Activated naive CD8-positive, alpha-beta T cell treated with anti-CD3 and anti-CD28 coated beads, Interleukin-2, amount 50 U/mL, for 24 hours (primary cell): Measurements from ENCODE around the gene ATP8A2.

Experiments used
- ATAC-seq: fragments of 150-1000 bp; cut with Tn5 transposase; one replicate; pipeline ENCODE4 v1.10.0; 2021
- DNase-seq: peaks from one replicate; pipeline ENCODE4 v3.0.0; 2021
- H3K27ac Mint-ChIP-seq: one replicate; pipeline ENCODE4 v1.8.0; 2021; ENCODE audit warnings: mild to moderate bottlenecking, mixed read lengths
- H3K27me3 Mint-ChIP-seq: one replicate; pipeline ENCODE4 v1.8.0; 2021; ENCODE audit warnings: mixed read lengths
- H3K36me3 Mint-ChIP-seq: one replicate; pipeline ENCODE4 v1.8.0; 2021; ENCODE audit warnings: low read depth, mixed read lengths
- H3K4me1 Mint-ChIP-seq: one replicate; pipeline ENCODE4 v1.8.0; 2021; ENCODE audit warnings: mixed read lengths
- H3K4me3 Mint-ChIP-seq: one replicate; pipeline ENCODE4 v1.8.0; 2021; ENCODE audit warnings: mild to moderate bottlenecking, moderate library complexity, mixed read lengths
- H3K9me3 Mint-ChIP-seq: one replicate; pipeline ENCODE4 v1.8.0; 2021; ENCODE audit warnings: mixed read lengths

ATP8A2 gene

DNA sequence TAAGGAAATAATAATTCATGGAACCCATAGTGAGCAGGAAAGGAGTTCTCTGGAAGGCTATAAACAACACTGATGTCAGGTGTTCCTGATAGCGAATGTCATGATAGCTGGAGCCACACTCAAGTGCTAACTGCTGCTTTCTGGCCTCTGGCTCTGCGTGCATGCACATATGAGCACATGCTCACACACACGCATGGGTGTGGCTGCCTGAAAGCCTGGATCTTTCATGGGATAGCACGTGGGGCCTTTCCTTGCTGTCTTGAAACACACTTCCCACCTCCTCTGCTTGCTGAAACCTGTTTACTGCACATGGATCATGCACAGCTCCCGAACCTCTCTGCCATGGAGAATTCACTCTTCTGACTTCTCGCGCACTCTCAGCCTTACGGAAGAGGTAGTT is 207.4 kb downstream of the ATP8A2 start:
- peaks cover 7% of the 10 kb centered on the region for H3K27me3 Mint-ChIP-seq
- ATAC-seq: no peak

DNA sequence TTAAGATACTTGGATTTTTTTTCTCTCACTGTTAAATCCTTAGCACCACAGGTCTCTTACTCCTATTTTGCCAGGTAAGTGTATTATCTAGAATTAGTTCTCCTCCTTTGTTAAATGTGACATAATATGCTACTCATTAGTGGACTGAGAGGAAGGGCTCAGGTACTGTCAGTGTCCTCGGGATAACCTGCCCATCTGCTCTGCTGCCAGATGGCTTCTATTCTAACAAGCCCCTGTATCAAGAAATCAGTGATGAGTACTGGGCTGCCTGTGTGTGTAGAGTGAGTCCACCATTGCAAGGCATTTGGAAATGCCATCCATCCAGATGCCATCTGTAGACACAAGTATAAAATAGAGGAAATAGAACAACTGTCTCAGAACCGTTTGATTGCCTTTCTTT is 209.6 kb downstream of the ATP8A2 start:
- H3K27ac Mint-ChIP-seq: no peak overlapping the region
- ATAC-seq: no peak

More for the DNA sequence above, 207.4 kb downstream of the ATP8A2 start:
- H3K9me3 Mint-ChIP-seq: no peaks in the 10 kb centered on the region
- no peaks in the 10 kb centered on the region for H3K36me3 Mint-ChIP-seq
- DNase-seq: no peak
- H3K4me3 Mint-ChIP-seq: no peak overlapping the region
- no peak overlapping the region for H3K27ac Mint-ChIP-seq
- no peaks in the 10 kb centered on the region for H3K4me1 Mint-ChIP-seq

GRCh38 chr13:25584087-25584486 is 212.3 kb downstream of the ATP8A2 start:
- Mint-ChIP-seq H3K9me3 (no peaks in the 10 kb centered on the region), H3K4me1 (no peaks in the 10 kb centered on the region), H3K4me3 (no peak overlapping the region)

More for the DNA sequence above, 209.6 kb downstream of the ATP8A2 start:
- DNase-seq: no peak
- H3K4me1 Mint-ChIP-seq: no peaks in the 10 kb centered on the region
- no peak overlapping the region for H3K4me3 Mint-ChIP-seq
- H3K9me3 Mint-ChIP-seq: no peaks in the 10 kb centered on the region
- peaks cover 4% of the 10 kb centered on the region for H3K27me3 Mint-ChIP-seq
- H3K36me3 Mint-ChIP-seq: no peaks in the 10 kb centered on the region

GRCh38 chr13:25585000-25585399 is 213.2 kb downstream of the ATP8A2 start:
- ATAC-seq: no peak
- Mint-ChIP-seq H3K9me3 (no peaks in the 10 kb centered on the region), H3K27me3 (peaks cover 6% of the 10 kb centered on the region), H3K4me3 (no peak overlapping the region), H3K36me3 (no peaks in the 10 kb centered on the region), H3K27ac (no peak overlapping the region), H3K4me1 (no peaks in the 10 kb centered on the region)
- no peak for DNase-seq

More at GRCh38 chr13:25584087-25584486, 212.3 kb downstream of the ATP8A2 start:
- ATAC-seq (no peak), DNase-seq (no peak)
- Mint-ChIP-seq H3K27ac (no peak overlapping the region), H3K36me3 (no peaks in the 10 kb centered on the region), H3K27me3 (peaks cover 4% of the 10 kb centered on the region)

DNA sequence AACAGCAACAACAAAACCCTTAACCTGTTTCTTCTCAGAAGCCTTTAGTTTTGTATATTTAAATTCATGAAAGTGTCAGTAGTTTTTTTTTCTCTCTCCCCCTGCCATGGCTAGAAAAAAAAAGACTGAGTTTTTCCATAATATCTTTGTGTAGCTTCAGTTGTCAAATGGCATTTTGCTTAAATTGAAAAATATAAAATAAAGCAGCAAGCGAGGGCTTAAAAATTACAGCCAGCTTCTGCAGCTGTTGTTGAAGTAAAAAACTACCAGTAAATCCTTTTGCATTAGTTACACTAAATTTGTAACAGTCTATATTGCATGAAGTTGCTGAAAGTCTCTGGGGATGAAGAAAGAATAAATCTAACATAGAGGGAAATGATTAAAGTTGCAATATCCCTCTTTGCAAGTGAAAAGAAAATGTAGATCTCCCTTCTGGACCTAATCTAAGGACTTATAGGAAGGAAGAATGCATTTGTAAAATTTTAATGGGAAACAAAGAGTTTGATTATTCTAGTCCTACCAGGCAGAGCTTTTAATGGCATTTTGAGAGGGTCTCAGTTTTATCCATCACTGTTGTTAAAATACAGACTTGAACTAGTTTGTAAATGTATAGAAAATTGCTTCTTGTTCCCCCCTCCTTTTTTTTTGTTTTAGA is 215.7 kb downstream of the ATP8A2 start:
- no peaks in the 10 kb centered on the region for H3K9me3 Mint-ChIP-seq
- no peaks in the 10 kb centered on the region for H3K4me1 Mint-ChIP-seq
- no peaks in the 10 kb centered on the region for H3K36me3 Mint-ChIP-seq
- no peak overlapping the region for H3K4me3 Mint-ChIP-seq
- no peak overlapping the region for H3K27ac Mint-ChIP-seq
- H3K27me3 Mint-ChIP-seq: peaks cover 6% of the 10 kb centered on the region
- DNase-seq: no peak
- no peak for ATAC-seq

DNA sequence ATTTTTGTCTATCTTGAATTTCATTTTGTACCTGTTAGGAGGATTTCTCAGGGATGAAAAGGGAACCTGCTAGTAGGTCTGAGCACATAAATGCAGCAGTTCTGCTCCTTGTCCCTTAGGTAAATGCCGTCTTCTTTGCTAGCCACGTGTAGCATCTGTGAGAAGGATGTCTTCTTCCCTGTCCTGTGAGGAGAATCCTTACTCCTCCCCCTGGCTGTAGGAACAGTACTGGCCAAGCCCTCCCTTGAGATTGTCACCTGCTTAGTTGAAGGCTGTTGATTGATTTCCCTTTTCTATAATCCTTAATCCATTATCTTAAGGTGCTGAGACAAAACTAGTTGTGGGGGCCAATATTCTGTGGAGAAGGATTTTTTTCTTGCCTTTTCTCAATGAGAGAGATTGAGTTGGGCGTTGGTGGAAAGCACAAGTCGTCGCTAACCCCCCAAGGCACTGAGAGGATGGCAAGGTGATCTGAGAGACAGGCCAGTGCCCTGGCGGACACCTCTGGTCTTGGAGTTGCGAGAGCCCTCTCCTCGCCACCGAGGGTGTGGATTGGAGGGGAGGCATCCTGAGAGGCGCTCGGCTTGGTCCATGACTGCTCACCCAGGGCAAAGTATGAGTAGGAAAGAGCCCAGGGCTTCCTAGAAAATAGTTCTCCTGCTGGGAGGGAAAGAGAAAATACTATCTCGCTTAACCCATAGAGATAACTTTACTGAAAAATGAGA is 216.7 kb downstream of the ATP8A2 start:
- no peak overlapping the region for H3K27ac Mint-ChIP-seq
- H3K27me3 Mint-ChIP-seq: peaks cover 6% of the 10 kb centered on the region
- no peaks in the 10 kb centered on the region for H3K4me1 Mint-ChIP-seq
- no peak overlapping the region for H3K4me3 Mint-ChIP-seq
- no peaks in the 10 kb centered on the region for H3K36me3 Mint-ChIP-seq
- ATAC-seq (no peak), DNase-seq (no peak)
- no peaks in the 10 kb centered on the region for H3K9me3 Mint-ChIP-seq

DNA sequence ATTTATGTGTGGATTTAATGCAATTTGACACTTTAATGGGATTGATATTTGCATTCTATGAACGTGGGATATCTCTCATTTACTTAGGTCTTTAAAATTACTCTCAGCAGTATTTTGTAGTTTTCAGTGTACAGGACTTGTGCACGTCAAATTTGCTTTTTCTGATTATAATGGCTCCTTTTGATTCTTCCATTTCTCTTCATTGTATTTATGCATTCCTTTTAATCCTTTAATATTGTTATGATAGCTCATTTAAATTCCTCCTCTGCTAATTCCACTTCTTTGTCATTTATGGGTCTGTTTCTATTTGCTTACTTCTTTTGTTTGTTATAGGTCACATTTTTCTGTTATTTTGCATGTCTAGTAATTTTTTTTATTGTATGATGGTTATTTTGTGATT is 226.6 kb downstream of the ATP8A2 start:
- Mint-ChIP-seq H3K4me1 (no peaks in the 10 kb centered on the region), H3K27me3 (peaks cover 25% of the 10 kb centered on the region), H3K4me3 (no peak overlapping the region), H3K27ac (no peak overlapping the region), H3K36me3 (no peaks in the 10 kb centered on the region), H3K9me3 (no peaks in the 10 kb centered on the region)
- no peak for ATAC-seq
- DNase-seq: no peak

- Mint-ChIP-seq H3K4me1 (no peaks in the 10 kb centered on the region), H3K4me3 (no peak overlapping the region), H3K27me3 (peaks cover 34% of the 10 kb centered on the region), H3K27ac (no peak overlapping the region), H3K36me3 (no peaks in the 10 kb centered on the region), H3K9me3 (no peaks in the 10 kb centered on the region)
- no peak for ATAC-seq
- no peak for DNase-seq
Measured at GRCh38 chr13:25602176-25602575, 230.4 kb downstream of the ATP8A2 start.

- Mint-ChIP-seq H3K27ac (no peak overlapping the region), H3K4me3 (no peak overlapping the region), H3K27me3 (peaks cover 26% of the 10 kb centered on the region), H3K36me3 (no peaks in the 10 kb centered on the region), H3K4me1 (no peaks in the 10 kb centered on the region), H3K9me3 (no peaks in the 10 kb centered on the region)
- DNase-seq: no peak
- ATAC-seq: no peak
Measured at GRCh38 chr13:25604106-25604505, 232.3 kb downstream of the ATP8A2 start.

DNA sequence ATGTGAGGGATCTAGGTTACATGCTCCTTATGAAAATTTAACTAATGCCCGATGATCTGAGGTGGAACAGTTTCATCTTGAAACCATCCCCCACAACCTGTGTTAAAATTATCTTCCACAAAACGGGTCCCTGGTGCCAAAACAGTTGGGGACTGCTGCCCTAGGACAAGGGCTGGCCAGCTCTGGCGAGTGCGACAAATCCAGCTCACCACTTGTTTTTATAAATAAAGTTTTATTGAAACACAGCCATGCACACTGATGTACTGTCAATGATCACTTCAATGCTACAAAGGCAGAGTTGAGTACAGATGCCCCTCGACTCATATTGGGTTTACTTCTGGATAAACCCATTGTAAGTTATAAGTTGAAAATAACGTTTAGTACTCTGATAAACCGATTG is 235.3 kb downstream of the ATP8A2 start:
- Mint-ChIP-seq H3K36me3 (no peaks in the 10 kb centered on the region), H3K4me3 (no peak overlapping the region), H3K9me3 (peaks cover 21% of the 10 kb centered on the region), H3K27ac (no peak overlapping the region), H3K4me1 (no peaks in the 10 kb centered on the region), H3K27me3 (peaks cover 23% of the 10 kb centered on the region)
- DNase-seq: no peak
- ATAC-seq: no peak

DNA sequence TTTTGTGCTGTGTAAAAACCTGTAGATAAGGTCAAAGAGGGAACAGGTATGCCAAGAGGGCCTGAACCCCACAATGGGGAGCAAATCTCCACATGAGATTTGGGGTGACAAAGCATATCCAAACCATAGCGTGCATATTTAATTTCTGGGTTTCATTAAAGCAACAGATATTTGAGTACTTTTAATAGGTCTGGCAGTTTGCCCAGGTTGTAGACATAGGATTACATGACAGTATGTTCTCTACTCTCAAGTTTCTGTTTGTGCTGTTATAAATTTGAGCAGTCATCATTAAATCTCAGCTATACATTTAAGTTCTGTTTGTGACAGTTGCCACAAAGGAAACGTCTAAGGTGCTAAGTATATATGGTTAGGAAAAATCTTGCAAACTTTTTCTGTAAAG is 236.4 kb downstream of the ATP8A2 start:
- Mint-ChIP-seq H3K27ac (no peak overlapping the region), H3K4me3 (no peak overlapping the region), H3K36me3 (no peaks in the 10 kb centered on the region), H3K4me1 (no peaks in the 10 kb centered on the region), H3K9me3 (peaks cover 21% of the 10 kb centered on the region), H3K27me3 (peaks cover 21% of the 10 kb centered on the region)
- DNase-seq (no peak), ATAC-seq (no peak)

DNA sequence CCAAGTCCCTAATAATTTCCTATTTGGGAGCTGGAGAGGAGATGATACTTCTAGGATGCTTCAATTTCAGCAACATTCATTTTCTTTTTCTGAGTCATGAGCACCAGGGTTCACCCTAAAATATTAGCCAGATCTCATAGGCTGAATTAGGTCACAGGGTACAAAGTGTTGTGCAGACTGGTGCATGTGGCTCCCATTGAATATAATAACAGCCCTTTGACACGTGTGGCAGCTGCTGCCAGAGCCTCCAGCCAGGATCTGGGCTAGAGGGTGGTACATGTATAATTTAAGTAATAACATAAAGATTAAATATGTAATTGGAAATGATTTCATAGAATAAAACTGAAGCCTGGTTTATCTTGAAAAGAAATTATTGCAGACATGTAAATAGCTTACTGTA is 244.9 kb downstream of the ATP8A2 start:
- H3K36me3 Mint-ChIP-seq: no peaks in the 10 kb centered on the region
- no peak for ATAC-seq
- peaks cover 2% of the 10 kb centered on the region for H3K9me3 Mint-ChIP-seq
- no peaks in the 10 kb centered on the region for H3K4me1 Mint-ChIP-seq
- DNase-seq: no peak
- H3K27ac Mint-ChIP-seq: no peak overlapping the region
- H3K4me3 Mint-ChIP-seq: no peak overlapping the region
- peaks cover 22% of the 10 kb centered on the region for H3K27me3 Mint-ChIP-seq

DNA sequence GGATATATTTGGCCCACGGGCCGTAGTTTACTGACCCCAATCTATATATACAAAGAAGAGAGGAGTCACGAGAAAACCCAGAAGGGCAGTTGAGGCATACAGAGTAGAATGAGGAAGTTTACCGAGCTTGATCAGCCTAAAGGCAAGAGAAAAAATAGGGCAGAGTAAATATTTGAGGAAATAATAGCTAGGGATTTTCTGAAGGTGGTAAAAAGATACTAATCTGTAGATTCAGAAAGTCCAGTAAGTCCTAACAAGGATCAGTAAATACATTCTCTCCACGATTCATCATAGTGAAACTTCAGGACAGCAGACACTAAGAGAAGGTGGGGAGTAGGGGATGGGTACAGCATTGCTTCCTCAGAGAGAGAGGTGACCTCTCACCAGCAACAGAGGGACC is 248.1 kb downstream of the ATP8A2 start:
- Mint-ChIP-seq H3K36me3 (no peaks in the 10 kb centered on the region), H3K9me3 (no peaks in the 10 kb centered on the region), H3K4me1 (no peaks in the 10 kb centered on the region), H3K4me3 (no peak overlapping the region), H3K27me3 (peaks cover 14% of the 10 kb centered on the region), H3K27ac (no peak overlapping the region)
- DNase-seq (no peak), ATAC-seq (no peak)

GRCh38 chr13:25625414-25625813 is 253.6 kb downstream of the ATP8A2 start:
- Mint-ChIP-seq H3K27ac (no peak overlapping the region), H3K36me3 (no peaks in the 10 kb centered on the region), H3K4me3 (no peak overlapping the region), H3K27me3 (peaks cover 5% of the 10 kb centered on the region), H3K4me1 (no peaks in the 10 kb centered on the region), H3K9me3 (peaks cover 5% of the 10 kb centered on the region)
- no peak for DNase-seq
- no peak for ATAC-seq

DNA sequence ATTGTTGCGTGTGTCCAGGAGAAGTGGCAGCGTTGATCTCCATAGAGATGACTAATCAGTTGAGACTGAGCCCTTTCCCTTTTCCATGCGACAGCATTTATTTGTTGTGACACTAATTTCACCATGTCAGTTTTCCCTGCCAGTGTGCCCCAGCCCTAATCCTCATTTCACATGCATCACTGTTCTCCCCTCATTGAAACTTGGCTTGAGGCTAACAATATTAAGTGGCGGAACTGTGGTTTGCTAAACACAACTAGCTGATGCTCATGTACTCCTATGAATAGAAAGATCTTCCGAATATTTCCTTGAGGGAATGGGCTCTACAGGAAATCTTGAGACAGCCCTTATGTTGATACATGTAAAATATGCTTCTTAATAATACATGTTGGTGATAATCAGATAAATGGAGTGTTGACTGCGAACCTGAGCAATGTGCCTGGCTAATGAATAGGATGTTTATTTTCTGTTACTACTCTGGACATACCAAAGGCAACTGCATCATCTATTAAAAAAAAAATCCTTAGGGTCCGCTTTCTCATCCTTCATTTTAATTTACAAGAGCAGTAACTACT is 258.6 kb downstream of the ATP8A2 start:
- Mint-ChIP-seq H3K27me3 (no peaks in the 10 kb centered on the region), H3K4me3 (no peak overlapping the region), H3K27ac (no peak overlapping the region), H3K36me3 (no peaks in the 10 kb centered on the region), H3K9me3 (peaks cover 5% of the 10 kb centered on the region), H3K4me1 (no peaks in the 10 kb centered on the region)
- ATAC-seq (no peak), DNase-seq (no peak)
